Ascending aorta (tissue), 2 donors: Measurements from ENCODE around the gene LRP8. TPM values are rescaled to one million over a fixed set of nuclear protein-coding genes. Genes with fewer than 3 reads are reported as not detected.

Source experiments
- DNase-seq, 2 donors: peaks; one replicate each; pipeline ENCODE4 v3.0.0-alpha.2; 2019; ENCODE audit warnings: low spot score in 2 of 2
- H3K27ac ChIP-seq, 2 donors: fragments of 200-600 bp; sonication (generic); one replicate each; pipeline ENCODE4 v1.5.1; 2016 to 2017; ENCODE audit warnings: mild to moderate bottlenecking in 1 of 2
- H3K27me3 ChIP-seq: fragments of 200-600 bp; sonication (generic); one replicate; pipeline ENCODE4 v1.5.1; 2017
- H3K36me3 ChIP-seq, 2 donors: fragments of 200-600 bp; sonication (generic); one replicate each; pipeline ENCODE4 v1.5.1; 2016
- H3K4me1 ChIP-seq, 2 donors: fragments of 200-600 bp; sonication (generic); one replicate each; pipeline ENCODE4 v1.5.1; 2016 to 2017; ENCODE audit warnings: mild to moderate bottlenecking in 1 of 2
- H3K4me3 ChIP-seq, 2 donors: fragments of 200-600 bp; sonication (generic); one replicate each; pipeline ENCODE4 v1.5.1; 2016 to 2017; ENCODE audit warnings: mild to moderate bottlenecking in 1 of 2
- H3K9me3 ChIP-seq, 2 donors: fragments of 200-600 bp; sonication (generic); one replicate each; pipeline ENCODE4 v1.5.1; 2016
- intact Hi-C: fragments of 100-400 bp; cut with DNase I; formaldehyde crosslinking; loops from one replicate; pipeline ENCODE4 v1.15.1; 2023
- total RNA-seq: library from RNA; depleted of rRNA; stranded (reverse); fragments of >200 nt; gene quantifications from one replicate; pipeline ENCODE4 v1.1.0, GENCODE V29; 2016
- TF ChIP-seq, protein P1 (sequence below), 3 experiments: fragments of 200-600 bp in 2 of 3; fragments of 450-650 bp in 1 of 3; sonication (generic) in 2 of 3; IDR thresholded peaks; one replicate each; pipeline ENCODE4 v1.5.1; 2016 to 2019; ENCODE audit warnings: antibody characterized with exemption in 3 of 3, mild to moderate bottlenecking in 1 of 3, moderate library complexity in 1 of 3

Gene LRP8
- total RNA-seq, 1 donor from 2014 or later: 10.0 TPM

DNA sequence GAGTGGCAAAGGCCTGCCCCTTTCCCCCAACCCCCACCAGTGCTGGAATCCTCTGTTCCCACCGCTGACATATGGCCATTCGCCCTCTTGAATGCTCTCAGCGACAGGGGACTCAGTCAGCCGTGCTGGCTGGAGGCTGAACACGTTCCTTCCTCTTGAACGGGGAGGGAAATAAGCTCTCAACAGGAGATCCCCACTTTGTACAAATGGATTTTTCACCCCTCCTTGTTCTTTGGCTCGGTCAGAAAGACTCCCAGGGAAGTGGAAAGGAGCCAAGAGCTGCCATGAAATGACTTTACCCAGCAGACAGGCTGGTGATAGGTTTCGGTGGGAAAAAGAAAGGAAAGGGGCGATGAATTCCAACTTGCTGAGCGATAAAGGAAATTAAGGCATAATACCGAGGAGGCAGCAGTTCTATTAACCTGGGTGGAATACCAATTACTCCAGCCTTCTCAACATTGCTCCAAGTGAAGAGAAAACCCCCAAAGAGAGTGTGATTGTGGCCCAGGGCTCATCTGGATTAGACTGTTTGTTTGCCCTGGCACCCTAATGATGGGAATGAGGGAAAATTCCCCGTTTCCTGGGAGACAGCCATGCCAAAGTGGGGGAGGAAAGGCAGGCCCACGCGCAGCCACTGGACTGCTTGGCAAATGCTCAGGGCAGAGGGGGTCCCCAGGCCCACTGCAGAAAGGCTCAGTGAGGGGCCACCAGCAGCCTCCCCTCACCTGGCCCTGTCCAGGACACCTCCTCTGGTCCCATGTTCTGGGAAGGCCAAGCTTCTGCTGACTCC lies 23.9 kb downstream of the LRP8 start:
- peaks cover 7 to 33% of the 10 kb centered on the region in 2 donors for H3K4me1 ChIP-seq
- no peaks in the 10 kb centered on the region for H3K36me3 ChIP-seq
- peak overlapping the region; percentile 56 to 65 for H3K27ac ChIP-seq
- DNase-seq: no peak
- TF ChIP-seq, protein P1, sequence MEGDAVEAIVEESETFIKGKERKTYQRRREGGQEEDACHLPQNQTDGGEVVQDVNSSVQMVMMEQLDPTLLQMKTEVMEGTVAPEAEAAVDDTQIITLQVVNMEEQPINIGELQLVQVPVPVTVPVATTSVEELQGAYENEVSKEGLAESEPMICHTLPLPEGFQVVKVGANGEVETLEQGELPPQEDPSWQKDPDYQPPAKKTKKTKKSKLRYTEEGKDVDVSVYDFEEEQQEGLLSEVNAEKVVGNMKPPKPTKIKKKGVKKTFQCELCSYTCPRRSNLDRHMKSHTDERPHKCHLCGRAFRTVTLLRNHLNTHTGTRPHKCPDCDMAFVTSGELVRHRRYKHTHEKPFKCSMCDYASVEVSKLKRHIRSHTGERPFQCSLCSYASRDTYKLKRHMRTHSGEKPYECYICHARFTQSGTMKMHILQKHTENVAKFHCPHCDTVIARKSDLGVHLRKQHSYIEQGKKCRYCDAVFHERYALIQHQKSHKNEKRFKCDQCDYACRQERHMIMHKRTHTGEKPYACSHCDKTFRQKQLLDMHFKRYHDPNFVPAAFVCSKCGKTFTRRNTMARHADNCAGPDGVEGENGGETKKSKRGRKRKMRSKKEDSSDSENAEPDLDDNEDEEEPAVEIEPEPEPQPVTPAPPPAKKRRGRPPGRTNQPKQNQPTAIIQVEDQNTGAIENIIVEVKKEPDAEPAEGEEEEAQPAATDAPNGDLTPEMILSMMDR (IDR thresholded peaks at IDR 0.05): no peak
- H3K27me3 ChIP-seq: no peaks in the 10 kb centered on the region
- peak overlapping the region in 1 of 2 donors; percentile 35 for H3K4me3 ChIP-seq
- intact Hi-C loops: no loop called here
- H3K9me3 ChIP-seq: no peaks in the 10 kb centered on the region

DNA sequence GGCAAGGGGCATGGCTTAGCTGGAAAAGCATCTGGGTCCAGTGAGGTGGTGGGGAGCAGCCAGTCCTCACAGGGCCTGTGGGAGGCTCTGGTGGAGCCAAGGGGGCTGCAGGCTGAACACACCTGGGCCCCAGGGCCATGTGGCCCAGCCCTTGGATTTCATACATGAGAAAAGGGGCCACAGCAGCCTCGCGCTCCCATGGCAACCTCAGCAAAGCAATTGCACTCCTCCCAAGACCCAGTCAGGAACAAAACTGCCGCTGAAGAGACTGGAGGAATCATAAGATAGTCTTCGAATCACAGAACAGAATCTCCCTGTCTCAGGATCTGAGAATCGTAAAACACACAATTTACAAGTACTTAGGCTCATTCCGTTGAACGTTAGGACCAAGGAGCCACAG lies 24.6 kb downstream of the LRP8 start:
- no peaks in the 10 kb centered on the region for H3K9me3 ChIP-seq
- peaks cover 7 to 33% of the 10 kb centered on the region in 2 donors for H3K4me1 ChIP-seq
- peak overlapping the region; percentile 56 to 65 for H3K27ac ChIP-seq
- DNase-seq: no peak
- H3K4me3 ChIP-seq: peak overlapping the region in 1 of 2 donors; percentile 35
- intact Hi-C loops: no loop called here
- TF ChIP-seq, protein P1 (IDR thresholded peaks at IDR 0.05): no peak
- no peaks in the 10 kb centered on the region for H3K36me3 ChIP-seq
- H3K27me3 ChIP-seq: no peaks in the 10 kb centered on the region

DNA sequence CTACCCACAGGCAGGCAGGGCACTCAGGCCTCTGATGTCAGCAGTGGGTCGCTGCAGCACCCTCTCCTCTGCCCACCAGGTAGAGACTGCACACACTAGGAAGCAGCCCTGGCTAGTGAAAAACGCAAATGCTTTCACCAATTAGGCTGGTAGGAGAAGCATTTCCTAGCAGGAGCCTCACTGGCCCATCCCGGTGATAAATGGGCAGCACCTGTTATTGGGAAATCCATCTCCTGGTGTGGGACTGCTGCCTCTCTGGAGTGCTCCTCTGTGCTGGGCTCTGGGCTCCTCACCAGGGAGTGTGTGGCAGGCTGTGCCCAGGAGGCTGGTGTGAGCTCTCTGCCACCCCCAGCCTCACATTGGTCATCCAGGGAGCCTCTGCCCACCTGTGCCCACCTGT lies 28.6 kb downstream of the LRP8 start:
- Histone ChIP-seq H3K27ac (no peak overlapping the region), H3K4me3 (no peak overlapping the region), H3K9me3 (no peaks in the 10 kb centered on the region), H3K36me3 (no peaks in the 10 kb centered on the region), H3K27me3 (no peaks in the 10 kb centered on the region), H3K4me1 (peaks cover 16 to 30% of the 10 kb centered on the region in 2 donors)
- no peak for DNase-seq
- intact Hi-C loops: no loop called here
- TF ChIP-seq, protein P1 (IDR thresholded peaks at IDR 0.05): no peak

DNA sequence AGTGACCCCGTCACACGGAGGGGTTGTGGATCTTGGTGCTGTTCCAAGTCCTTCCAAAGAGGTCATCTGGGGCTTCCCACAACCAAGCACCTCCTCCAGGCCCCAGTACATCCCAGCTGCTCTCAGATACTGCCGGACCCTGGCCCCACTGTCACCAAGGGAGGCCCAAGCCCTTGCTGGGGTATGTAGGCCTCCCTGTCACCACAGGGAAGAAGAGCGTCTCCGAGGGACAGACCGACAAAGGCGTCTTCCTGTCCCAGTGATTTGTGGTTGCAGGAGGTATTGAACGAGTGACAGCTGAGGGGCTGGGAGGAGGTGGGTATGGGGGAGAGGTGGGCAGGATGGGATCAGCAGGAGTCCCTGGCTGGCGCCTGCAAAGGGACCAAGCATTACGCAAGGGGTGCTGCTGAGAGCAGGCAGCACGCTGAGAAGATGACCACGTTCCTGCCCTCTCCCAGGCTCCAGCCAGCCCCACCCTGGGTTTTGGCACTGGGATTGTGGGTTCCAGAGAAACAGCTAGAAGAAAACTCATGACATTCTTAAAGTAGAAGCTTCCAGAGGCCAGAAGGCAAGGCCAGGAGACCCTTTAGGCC lies 29.7 kb downstream of the LRP8 start:
- Histone ChIP-seq H3K27me3 (no peaks in the 10 kb centered on the region), H3K36me3 (no peaks in the 10 kb centered on the region), H3K4me3 (no peak overlapping the region), H3K27ac (no peak overlapping the region), H3K9me3 (no peaks in the 10 kb centered on the region), H3K4me1 (peaks cover 24 to 30% of the 10 kb centered on the region in 2 donors)
- no peak for DNase-seq
- TF ChIP-seq, protein P1 (IDR thresholded peaks at IDR 0.05): no peak
- intact Hi-C loops: no loop called here

DNA sequence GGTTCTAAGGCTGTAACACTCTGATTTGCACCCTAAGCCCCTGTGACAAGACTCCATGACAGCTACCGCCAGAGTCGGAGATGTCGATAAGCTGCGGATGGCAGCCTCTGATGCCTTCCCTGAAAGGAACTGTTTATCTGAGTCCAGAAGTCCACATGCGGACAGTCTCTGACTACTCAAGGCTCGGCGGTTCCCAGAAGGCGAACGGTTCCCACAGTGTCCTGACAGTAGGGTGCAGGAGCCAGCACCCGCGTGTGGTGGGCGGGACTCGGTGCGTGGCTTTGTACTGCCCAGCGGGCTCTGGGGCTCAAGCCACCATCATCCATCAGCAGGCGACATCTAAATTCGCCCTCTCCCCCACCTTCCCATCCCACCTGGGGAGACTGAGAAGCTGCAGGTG lies 30.7 kb downstream of the LRP8 start:
- H3K9me3 ChIP-seq: no peaks in the 10 kb centered on the region
- H3K27ac ChIP-seq: no peak overlapping the region
- TF ChIP-seq, protein P1 (IDR thresholded peaks at IDR 0.05): no peak
- H3K4me3 ChIP-seq: no peak overlapping the region
- intact Hi-C loops: no loop called here
- peaks cover 29 to 38% of the 10 kb centered on the region in 2 donors for H3K4me1 ChIP-seq
- DNase-seq: no peak
- H3K36me3 ChIP-seq: no peaks in the 10 kb centered on the region
- no peaks in the 10 kb centered on the region for H3K27me3 ChIP-seq
